DND-41 (cell line): ENCODE measurements around the gene GPATCH4.

Experiments used
- ATAC-seq: fragments of 200-7000 bp; cut with Tn5 transposase; 3 replicates; pipeline ENCODE4 v1.9.1; 2021; ENCODE audit warnings: low read depth; ENCODE audit not compliant: insufficient read depth
- DNase-seq: peaks from one replicate; pipeline ENCODE4 v3.0.0-alpha.2; 2020
- H2AFZ ChIP-seq: 2 replicates; pipeline ENCODE4 v1.6.0; 2012; ENCODE audit warnings: low read depth, low read length
- H3K27ac ChIP-seq: 2 replicates; pipeline ENCODE4 v1.5.1; 2012; ENCODE audit warnings: low read length, inconsistent platforms
- H3K27me3 ChIP-seq: fragments of 200-600 bp; sonication (generic); 2 replicates; pipeline ENCODE4 v1.6.0; 2012; ENCODE audit warnings: low read length, mild to moderate bottlenecking, inconsistent platforms; ENCODE audit not compliant: insufficient read depth, poor library complexity
- H3K36me3 ChIP-seq: 2 replicates; pipeline ENCODE4 v1.5.1; 2012; ENCODE audit warnings: low read length, inconsistent platforms; ENCODE audit not compliant: insufficient read depth
- H3K4me1 ChIP-seq: 2 replicates; pipeline ENCODE4 v1.5.1; 2012; ENCODE audit warnings: mild to moderate bottlenecking, low read length; ENCODE audit not compliant: insufficient read depth
- H3K4me2 ChIP-seq: 2 replicates; pipeline ENCODE4 v1.6.0; 2012; ENCODE audit warnings: mild to moderate bottlenecking, moderate library complexity, low read length, inconsistent platforms; ENCODE audit not compliant: insufficient read depth
- H3K4me3 ChIP-seq, 2 experiments: fragments of 200-600 bp in 1 of 2; shearing (Covaris generic) in 1 of 2; 2 replicates each; pipeline ENCODE4 v1.5.1; 2012 to 2016; ENCODE audit warnings: inconsistent platforms in 2 of 2, low read length in 2 of 2, mild to moderate bottlenecking in 2 of 2, low read depth in 1 of 2, moderate library complexity in 1 of 2
- H3K79me2 ChIP-seq: 2 replicates; pipeline ENCODE4 v1.6.0; 2012; ENCODE audit warnings: low read length, inconsistent platforms; ENCODE audit not compliant: insufficient read depth
- H3K9ac ChIP-seq: 2 replicates; pipeline ENCODE4 v1.6.0; 2012; ENCODE audit warnings: low read depth, mild to moderate bottlenecking, inconsistent platforms, low read length, moderate library complexity
- H3K9me3 ChIP-seq: 2 replicates; pipeline ENCODE4 v1.5.1; 2012; ENCODE audit warnings: low read length, moderate library complexity, mild to moderate bottlenecking, inconsistent platforms; ENCODE audit not compliant: insufficient read depth, severe bottlenecking
- H4K20me1 ChIP-seq: 2 replicates; pipeline ENCODE4 v1.6.0; 2012; ENCODE audit warnings: low read length; ENCODE audit not compliant: insufficient read depth
- CTCF ChIP-seq: IDR thresholded peaks from 2 replicates; pipeline ENCODE4 v1.5.1; 2012; ENCODE audit warnings: borderline replicate concordance, low read length, moderate library complexity, mild to moderate bottlenecking; ENCODE audit not compliant: poor library complexity, severe bottlenecking; ENCODE audit errors: extremely low read depth
- EZH2 ChIP-seq: IDR thresholded peaks from 3 replicates; pipeline ENCODE4 v1.6.1; 2012; ENCODE audit warnings: borderline replicate concordance, low read depth, mild to moderate bottlenecking, moderate library complexity, low read length, inconsistent platforms; ENCODE audit not compliant: severe bottlenecking

GPATCH4 gene

GRCh38 chr1:156644640-156645039 lies 43.4 kb upstream of the GPATCH4 start:
- no peak overlapping the region for H3K27ac ChIP-seq
- DNase-seq (no peak), ATAC-seq (no peak)
- no peaks in the 10 kb centered on the region for H3K9me3 ChIP-seq
- H3K9ac ChIP-seq: no peak overlapping the region
- H3K4me2 ChIP-seq: no peak overlapping the region
- no peak overlapping the region for H2AFZ ChIP-seq
- TF ChIP-seq CTCF (no peak), EZH2 (no peak)
- H3K36me3 ChIP-seq: no peaks in the 10 kb centered on the region
- H3K4me1 ChIP-seq: peaks cover 12% of the 10 kb centered on the region
- H3K27me3 ChIP-seq: no peaks in the 10 kb centered on the region
- no peaks in the 10 kb centered on the region for H3K79me2 ChIP-seq
- H4K20me1 ChIP-seq: no peaks in the 10 kb centered on the region; the same call in none of the 2 replicates
- H3K4me3 ChIP-seq: no peak overlapping the region

- no peak overlapping the region for H3K4me2 ChIP-seq
- H3K27ac ChIP-seq: no peak overlapping the region
These were observed 42.9 kb upstream of the GPATCH4 start for GRCh38 chr1:156644146-156644545.

GRCh38 chr1:156643778-156644092 lies 42.5 kb upstream of the GPATCH4 start:
- H2AFZ ChIP-seq: peak overlapping the region; percentile 18; the same call in 1 of the 2 replicates
- H3K9me3 ChIP-seq: no peaks in the 10 kb centered on the region
- H3K36me3 ChIP-seq: no peaks in the 10 kb centered on the region
- DNase-seq (peak; percentile 69), ATAC-seq (peak; percentile 95)
- peaks cover 12% of the 10 kb centered on the region for H3K4me1 ChIP-seq
- H3K27ac ChIP-seq: no peak overlapping the region
- H3K4me2 ChIP-seq: no peak overlapping the region
- H4K20me1 ChIP-seq: no peaks in the 10 kb centered on the region; the same call in none of the 2 replicates
- H3K27me3 ChIP-seq: peaks cover 6% of the 10 kb centered on the region
- TF ChIP-seq CTCF (no peak), EZH2 (no peak)
- H3K79me2 ChIP-seq: no peaks in the 10 kb centered on the region
- no peak overlapping the region for H3K9ac ChIP-seq
- H3K4me3 ChIP-seq: no peak overlapping the region

More at GRCh38 chr1:156644146-156644545, 42.9 kb upstream of the GPATCH4 start:
- Histone ChIP-seq H3K4me1 (peaks cover 12% of the 10 kb centered on the region), H3K9me3 (no peaks in the 10 kb centered on the region), H3K36me3 (no peaks in the 10 kb centered on the region), H3K4me3 (no peak overlapping the region), H3K9ac (no peak overlapping the region), H3K79me2 (no peaks in the 10 kb centered on the region), H2AFZ (no peak overlapping the region), H4K20me1 (no peaks in the 10 kb centered on the region; the same call in none of the 2 replicates), H3K27me3 (peaks cover 3% of the 10 kb centered on the region)
- no peak; the same call in 2 of the 3 replicates for ATAC-seq
- TF ChIP-seq EZH2: no peak
- no peak for TF ChIP-seq CTCF
- DNase-seq: no peak
